ENCODE data around the gene SLC39A8.

Gene SLC39A8

GRCh38 chr4:102234243-102234838 lies 110.9 kb downstream of the SLC39A8 start:
- H3K4me3 ChIP-seq (ENCODE audit: low read depth, low read length): no peak overlapping the region
- TF ChIP-seq CTCF (IDR thresholded peaks at IDR 0.05; ENCODE audit: borderline replicate concordance, insufficient read depth, low read depth, low read length): no peak

- H3K4me3 ChIP-seq (ENCODE audit: low read depth, low read length): no peak overlapping the region
- TF ChIP-seq CTCF (IDR thresholded peaks at IDR 0.05; ENCODE audit: borderline replicate concordance, insufficient read depth, low read depth, low read length): no peak
Observed at GRCh38 chr4:102230194-102230593, 115.1 kb downstream of the SLC39A8 start.

- no peak for TF ChIP-seq CTCF (IDR thresholded peaks at IDR 0.05; ENCODE audit: borderline replicate concordance, insufficient read depth, low read depth, low read length)
- H3K4me3 ChIP-seq (ENCODE audit: low read depth, low read length): no peak overlapping the region
Observed at GRCh38 chr4:102227388-102227787, 117.9 kb downstream of the SLC39A8 start.

GRCh38 chr4:102223461-102223860 lies 121.8 kb downstream of the SLC39A8 start:
- H3K4me3 ChIP-seq (ENCODE audit: low read depth, low read length): no peak overlapping the region
- no peak for TF ChIP-seq CTCF (IDR thresholded peaks at IDR 0.05; ENCODE audit: borderline replicate concordance, insufficient read depth, low read depth, low read length)

- no peak for TF ChIP-seq CTCF (IDR thresholded peaks at IDR 0.05; ENCODE audit: borderline replicate concordance, insufficient read depth, low read depth, low read length)
- no peak overlapping the region for H3K4me3 ChIP-seq (ENCODE audit: low read depth, low read length)
Observed at GRCh38 chr4:102222838-102223409, 122.4 kb downstream of the SLC39A8 start.

- TF ChIP-seq CTCF (IDR thresholded peaks at IDR 0.05; ENCODE audit: borderline replicate concordance, insufficient read depth, low read depth, low read length): no peak
Observed at GRCh38 chr4:102219129-102219528, 126.2 kb downstream of the SLC39A8 start.

GRCh38 chr4:102218656-102219055 lies 126.6 kb downstream of the SLC39A8 start:
- no peak for TF ChIP-seq CTCF (IDR thresholded peaks at IDR 0.05; ENCODE audit: borderline replicate concordance, insufficient read depth, low read depth, low read length)
- H3K4me3 ChIP-seq (ENCODE audit: low read depth, low read length): no peak overlapping the region

More at GRCh38 chr4:102219129-102219528, 126.2 kb downstream of the SLC39A8 start:
- no peak overlapping the region for H3K4me3 ChIP-seq (ENCODE audit: low read depth, low read length)
